ENCODE results near the gene RBBP8NL. TPM values are rescaled to one million over a fixed set of nuclear protein-coding genes. Genes with fewer than 3 reads are reported as not detected.

RBBP8NL gene
- total RNA-seq, 1 donor = not detected

GRCh38 chr20:62466072-62466760 is 38.9 kb upstream of the RBBP8NL start:
- no peak overlapping the region for H3K4me3 ChIP-seq (ENCODE audit: low read length)
- H3K27me3 ChIP-seq (ENCODE audit: insufficient read depth, low read length) = no peaks in the 10 kb centered on the region
- H3K9me3 ChIP-seq (ENCODE audit: low read depth, low read length) = no peaks in the 10 kb centered on the region
- no peaks in the 10 kb centered on the region for H3K4me1 ChIP-seq (ENCODE audit: insufficient read depth, low read length)

- H3K4me3 ChIP-seq (ENCODE audit: low read length) = no peak overlapping the region
- H3K27me3 ChIP-seq (ENCODE audit: insufficient read depth, low read length) = no peaks in the 10 kb centered on the region
- H3K4me1 ChIP-seq (ENCODE audit: insufficient read depth, low read length) = no peaks in the 10 kb centered on the region
- H3K9me3 ChIP-seq (ENCODE audit: low read depth, low read length) = no peaks in the 10 kb centered on the region
Observed at GRCh38 chr20:62464990-62465389, 37.7 kb upstream of the RBBP8NL start.

DNA sequence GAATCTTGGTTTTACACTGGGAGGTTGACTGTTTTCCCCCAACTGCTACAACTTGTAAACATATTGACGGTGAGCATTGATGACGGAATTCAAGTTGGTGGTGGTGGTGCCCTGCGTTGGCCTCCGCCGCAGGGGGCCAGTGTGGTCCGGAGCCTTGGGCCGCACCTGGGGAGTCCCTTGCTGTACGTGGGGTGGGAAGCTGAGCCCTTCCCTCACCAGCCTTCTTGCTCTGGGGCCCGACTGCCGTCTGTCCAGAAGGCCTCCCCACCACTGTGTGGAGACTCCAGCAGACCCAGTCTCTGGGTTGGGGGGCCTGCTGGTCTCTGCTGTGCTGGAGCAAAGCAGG is 37.1 kb upstream of the RBBP8NL start:
- H3K4me1 ChIP-seq (ENCODE audit: insufficient read depth, low read length) = no peaks in the 10 kb centered on the region
- H3K9me3 ChIP-seq (ENCODE audit: low read depth, low read length) = no peaks in the 10 kb centered on the region
- H3K4me3 ChIP-seq (ENCODE audit: low read length) = no peak overlapping the region
- no peaks in the 10 kb centered on the region for H3K27me3 ChIP-seq (ENCODE audit: insufficient read depth, low read length)

DNA sequence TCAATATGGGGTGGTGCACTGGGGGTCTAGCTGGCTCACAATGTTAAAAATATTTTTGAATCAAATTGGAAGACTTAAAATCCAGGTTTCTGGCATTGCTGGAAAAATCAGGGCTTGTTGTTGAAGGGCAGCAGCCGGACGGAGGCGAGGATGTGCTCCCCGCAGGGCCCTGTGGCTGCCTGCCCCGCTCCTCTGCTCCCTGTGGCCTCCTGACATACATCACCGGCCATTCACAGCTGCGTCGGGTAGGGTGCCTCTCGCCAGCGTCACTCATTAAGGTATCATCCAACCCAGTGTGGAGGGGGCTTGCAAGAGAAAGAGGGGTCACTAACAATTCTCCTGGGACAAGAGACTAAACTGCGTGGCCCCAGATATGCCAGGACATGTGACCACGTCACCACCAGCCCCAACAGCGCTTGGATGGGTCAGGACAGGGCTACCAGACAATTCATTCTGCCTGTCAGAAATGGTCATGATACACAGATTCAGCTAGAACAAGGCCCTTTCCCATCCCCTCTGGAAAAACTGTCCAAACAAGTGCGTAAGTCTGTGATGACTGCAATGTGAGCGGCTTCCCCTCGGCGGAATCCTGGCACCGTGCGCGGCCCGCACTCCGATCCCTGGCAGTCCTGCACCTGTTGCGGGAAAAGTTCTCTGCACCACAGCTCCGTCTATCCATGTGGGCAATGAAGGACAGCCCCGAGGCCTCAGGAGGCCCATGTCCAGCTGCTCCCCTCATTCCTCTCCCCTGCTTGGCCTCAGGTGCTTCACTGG is 36.5 kb upstream of the RBBP8NL start:
- no peaks in the 10 kb centered on the region for H3K4me1 ChIP-seq (ENCODE audit: insufficient read depth, low read length)
- H3K9me3 ChIP-seq (ENCODE audit: low read depth, low read length) = no peaks in the 10 kb centered on the region
- no peak overlapping the region for H3K4me3 ChIP-seq (ENCODE audit: low read length)
- H3K27me3 ChIP-seq (ENCODE audit: insufficient read depth, low read length) = no peaks in the 10 kb centered on the region

GRCh38 chr20:62462976-62463592 is 35.7 kb upstream of the RBBP8NL start:
- Histone ChIP-seq H3K4me1 (ENCODE audit: insufficient read depth, low read length) (no peaks in the 10 kb centered on the region), H3K27me3 (ENCODE audit: insufficient read depth, low read length) (no peaks in the 10 kb centered on the region), H3K9me3 (ENCODE audit: low read depth, low read length) (no peaks in the 10 kb centered on the region), H3K4me3 (ENCODE audit: low read length) (no peak overlapping the region)

DNA sequence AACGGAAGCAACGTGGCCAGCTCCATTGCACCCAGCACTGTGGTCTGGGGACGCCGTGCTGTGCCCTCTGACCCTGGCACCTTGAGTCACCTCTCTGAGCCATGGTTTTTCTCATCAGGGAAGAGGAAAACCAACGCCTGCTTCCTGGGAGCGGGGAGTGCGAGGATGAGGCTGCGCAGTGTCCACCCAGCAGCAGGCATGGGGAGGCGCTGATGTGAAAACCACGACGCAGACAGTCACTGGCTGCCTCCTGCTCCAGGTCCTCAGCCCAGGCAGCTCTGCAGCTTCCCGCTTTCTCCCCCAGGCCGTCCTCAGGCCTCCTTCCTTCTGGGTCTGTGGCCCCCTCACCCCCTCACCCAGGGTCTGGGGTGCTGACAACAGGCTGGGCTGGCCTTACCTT is 34.5 kb upstream of the RBBP8NL start:
- Histone ChIP-seq H3K27me3 (ENCODE audit: insufficient read depth, low read length) (no peaks in the 10 kb centered on the region), H3K4me1 (ENCODE audit: insufficient read depth, low read length) (no peaks in the 10 kb centered on the region), H3K4me3 (ENCODE audit: low read length) (no peak overlapping the region), H3K9me3 (ENCODE audit: low read depth, low read length) (no peaks in the 10 kb centered on the region)

- Histone ChIP-seq H3K9me3 (ENCODE audit: low read depth, low read length) (no peaks in the 10 kb centered on the region), H3K27me3 (ENCODE audit: insufficient read depth, low read length) (no peaks in the 10 kb centered on the region), H3K4me1 (ENCODE audit: insufficient read depth, low read length) (no peaks in the 10 kb centered on the region), H3K4me3 (ENCODE audit: low read length) (no peak overlapping the region)
Observed at GRCh38 chr20:62461157-62461556, 33.8 kb upstream of the RBBP8NL start.

- Histone ChIP-seq H3K9me3 (ENCODE audit: low read depth, low read length) (no peaks in the 10 kb centered on the region), H3K4me1 (ENCODE audit: insufficient read depth, low read length) (no peaks in the 10 kb centered on the region), H3K27me3 (ENCODE audit: insufficient read depth, low read length) (no peaks in the 10 kb centered on the region), H3K4me3 (ENCODE audit: low read length) (no peak overlapping the region)
Observed at GRCh38 chr20:62460678-62461077, 33.3 kb upstream of the RBBP8NL start.

DNA sequence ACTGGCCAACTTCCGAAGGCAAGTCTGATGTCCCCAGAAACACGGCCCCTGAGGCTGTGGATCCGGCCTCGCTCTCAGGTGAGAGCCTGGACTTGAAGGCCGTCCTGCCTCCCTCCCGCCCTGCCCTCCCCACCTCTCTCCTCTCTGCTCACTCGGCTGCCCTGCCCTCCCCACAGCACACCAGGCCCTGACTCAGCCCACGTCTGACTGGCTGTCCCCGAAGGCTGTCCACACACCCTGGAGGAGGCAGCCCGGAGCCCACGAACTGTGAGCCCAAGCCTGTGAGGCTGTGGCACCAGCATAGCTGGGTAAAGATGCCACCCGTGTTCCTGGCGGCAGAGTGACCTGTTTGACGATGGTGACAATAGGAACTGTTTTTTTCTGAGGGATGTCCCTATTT is 32.1 kb upstream of the RBBP8NL start:
- Histone ChIP-seq H3K4me3 (ENCODE audit: low read length) (no peak overlapping the region), H3K9me3 (ENCODE audit: low read depth, low read length) (no peaks in the 10 kb centered on the region), H3K4me1 (ENCODE audit: insufficient read depth, low read length) (no peaks in the 10 kb centered on the region), H3K27me3 (ENCODE audit: insufficient read depth, low read length) (no peaks in the 10 kb centered on the region)

DNA sequence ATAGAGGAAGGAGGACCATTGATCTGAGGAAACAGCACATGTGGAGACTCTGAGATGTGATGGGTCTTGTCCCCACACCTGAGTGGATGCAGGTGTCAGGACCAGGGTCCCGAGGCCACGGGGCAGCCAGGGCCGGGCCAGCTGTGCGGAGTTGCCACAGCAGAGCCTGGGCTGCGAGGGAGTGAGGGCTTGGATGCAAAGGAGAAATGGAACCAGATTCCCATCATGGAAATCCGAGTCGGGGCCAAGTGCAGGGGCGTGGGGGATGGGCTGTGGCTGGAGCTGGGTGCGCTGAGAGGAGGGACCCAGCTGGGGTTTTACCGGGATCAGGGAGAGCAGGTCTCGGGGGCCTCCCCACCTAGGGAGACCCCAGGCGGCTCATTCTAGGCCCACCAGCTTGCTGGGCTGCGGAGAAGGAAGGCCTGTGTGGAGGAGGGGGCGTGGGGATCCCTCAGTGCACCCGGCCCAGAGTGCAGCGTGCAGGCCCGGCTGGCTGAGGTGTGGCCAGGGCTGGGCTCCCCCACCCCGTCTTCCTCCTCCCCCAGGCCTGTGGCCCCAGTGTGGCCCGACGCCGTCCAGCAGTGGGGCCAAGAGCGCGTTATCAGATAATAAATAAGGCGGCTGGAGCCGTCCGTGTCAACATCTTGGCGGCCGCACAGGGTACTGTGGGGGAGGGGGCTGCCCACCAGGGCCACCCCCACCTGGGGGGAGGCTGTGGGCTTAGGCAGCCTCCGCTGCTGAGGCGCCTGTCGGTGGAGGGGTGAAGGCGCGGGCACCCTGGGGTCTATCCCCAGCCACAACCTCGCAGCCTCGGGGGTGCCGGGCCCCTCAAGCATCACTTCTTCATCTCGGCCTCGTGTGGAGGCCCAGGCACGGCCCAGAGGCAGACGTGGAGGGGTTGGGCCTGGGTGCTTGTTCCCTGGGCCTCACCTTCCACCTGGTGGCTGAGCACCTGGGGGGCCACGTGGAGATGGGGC is 31.2 kb upstream of the RBBP8NL start:
- Histone ChIP-seq H3K9me3 (ENCODE audit: low read depth, low read length) (no peaks in the 10 kb centered on the region), H3K4me1 (ENCODE audit: insufficient read depth, low read length) (no peaks in the 10 kb centered on the region), H3K4me3 (ENCODE audit: low read length) (no peak overlapping the region), H3K27me3 (ENCODE audit: insufficient read depth, low read length) (no peaks in the 10 kb centered on the region)

DNA sequence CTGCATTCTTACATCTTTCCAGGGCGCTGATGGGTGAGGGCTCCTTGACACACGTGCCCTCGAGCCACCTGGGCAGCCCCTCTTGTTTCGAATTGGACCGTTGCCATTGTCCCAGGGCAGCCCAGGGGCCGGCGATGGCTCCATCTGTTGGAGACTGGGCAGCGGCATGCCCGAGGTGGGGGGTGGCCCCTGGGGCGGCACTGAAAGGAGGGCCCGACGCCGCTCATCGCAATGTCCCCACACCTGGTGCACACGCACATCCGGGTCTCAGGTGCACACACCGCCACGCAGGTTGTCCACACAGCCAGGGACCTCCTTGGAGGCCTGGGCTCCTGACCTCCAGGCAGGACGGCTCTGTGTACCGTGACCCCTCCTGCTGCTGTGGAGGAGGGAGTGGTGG is 30.5 kb upstream of the RBBP8NL start:
- Histone ChIP-seq H3K4me1 (ENCODE audit: insufficient read depth, low read length) (no peaks in the 10 kb centered on the region), H3K9me3 (ENCODE audit: low read depth, low read length) (no peaks in the 10 kb centered on the region), H3K27me3 (ENCODE audit: insufficient read depth, low read length) (no peaks in the 10 kb centered on the region), H3K4me3 (ENCODE audit: low read length) (no peak overlapping the region)

DNA sequence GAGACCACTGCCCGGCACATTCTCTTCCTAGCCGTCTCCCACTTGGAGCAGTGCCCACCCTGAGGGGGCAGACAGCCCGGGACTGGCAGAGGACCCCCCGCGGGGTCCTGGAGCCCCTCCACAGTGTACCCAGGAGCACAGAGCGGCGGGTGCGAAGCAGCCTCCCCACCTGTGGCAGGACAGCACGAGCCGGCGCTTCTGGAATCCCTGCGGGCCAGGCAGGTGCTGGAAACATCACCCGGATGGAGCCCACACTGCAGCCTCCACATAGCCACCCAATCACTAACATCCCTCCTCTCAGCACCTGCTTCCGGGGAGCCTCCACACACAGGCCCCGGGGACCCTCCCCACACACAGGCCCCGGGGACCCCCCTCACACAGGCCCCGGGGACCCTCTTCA is 29.8 kb upstream of the RBBP8NL start:
- no peaks in the 10 kb centered on the region for H3K27me3 ChIP-seq (ENCODE audit: insufficient read depth, low read length)
- no peaks in the 10 kb centered on the region for H3K9me3 ChIP-seq (ENCODE audit: low read depth, low read length)
- H3K4me1 ChIP-seq (ENCODE audit: insufficient read depth, low read length) = no peaks in the 10 kb centered on the region
- H3K4me3 ChIP-seq (ENCODE audit: low read length) = no peak overlapping the region

- H3K4me1 ChIP-seq (ENCODE audit: insufficient read depth, low read length) = no peaks in the 10 kb centered on the region
- H3K9me3 ChIP-seq (ENCODE audit: low read depth, low read length) = no peaks in the 10 kb centered on the region
- no peaks in the 10 kb centered on the region for H3K27me3 ChIP-seq (ENCODE audit: insufficient read depth, low read length)
- H3K4me3 ChIP-seq (ENCODE audit: low read length) = no peak overlapping the region
Observed at GRCh38 chr20:62455929-62456328, 28.6 kb upstream of the RBBP8NL start.

DNA sequence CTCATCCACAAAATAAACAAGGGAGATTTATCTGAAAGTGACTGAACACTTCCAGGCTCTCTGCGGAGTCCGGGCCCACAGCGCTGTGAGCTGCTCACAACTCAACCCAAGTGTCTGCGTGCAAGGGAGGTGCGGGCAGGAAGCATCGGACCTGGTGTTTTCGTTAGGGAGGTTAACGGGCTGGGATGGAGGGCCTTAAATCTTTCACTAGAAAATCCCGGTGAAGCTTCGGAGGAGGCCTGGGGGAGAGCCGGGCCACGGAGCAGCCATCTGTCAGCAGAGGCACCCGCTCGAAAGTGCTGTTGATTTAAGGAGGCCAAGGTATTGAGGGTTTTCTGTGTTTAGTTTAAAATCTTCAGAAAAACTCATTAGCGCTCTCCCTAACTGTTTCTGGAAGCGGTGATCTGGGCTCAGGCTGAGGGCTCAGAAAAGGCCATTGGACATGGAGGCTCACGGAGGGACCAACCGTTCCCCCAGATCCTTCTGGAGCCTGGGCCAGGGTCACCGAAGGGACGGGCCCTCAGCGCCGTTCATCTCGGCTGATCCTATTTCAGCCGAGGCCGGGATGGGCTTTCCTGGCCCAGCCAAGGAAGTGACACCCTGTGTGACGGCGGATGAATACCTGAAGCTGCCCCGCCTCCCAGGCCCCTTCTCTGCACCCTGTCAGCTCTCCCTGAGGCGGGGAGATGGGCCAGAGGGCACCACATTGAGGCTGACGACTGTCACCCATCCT is 27.7 kb upstream of the RBBP8NL start:
- Histone ChIP-seq H3K4me3 (ENCODE audit: low read length) (no peak overlapping the region), H3K27me3 (ENCODE audit: insufficient read depth, low read length) (no peaks in the 10 kb centered on the region), H3K9me3 (ENCODE audit: low read depth, low read length) (no peaks in the 10 kb centered on the region), H3K4me1 (ENCODE audit: insufficient read depth, low read length) (no peaks in the 10 kb centered on the region)
